ENCODE measurements around the gene CDH13.

The CDH13 gene

DNA sequence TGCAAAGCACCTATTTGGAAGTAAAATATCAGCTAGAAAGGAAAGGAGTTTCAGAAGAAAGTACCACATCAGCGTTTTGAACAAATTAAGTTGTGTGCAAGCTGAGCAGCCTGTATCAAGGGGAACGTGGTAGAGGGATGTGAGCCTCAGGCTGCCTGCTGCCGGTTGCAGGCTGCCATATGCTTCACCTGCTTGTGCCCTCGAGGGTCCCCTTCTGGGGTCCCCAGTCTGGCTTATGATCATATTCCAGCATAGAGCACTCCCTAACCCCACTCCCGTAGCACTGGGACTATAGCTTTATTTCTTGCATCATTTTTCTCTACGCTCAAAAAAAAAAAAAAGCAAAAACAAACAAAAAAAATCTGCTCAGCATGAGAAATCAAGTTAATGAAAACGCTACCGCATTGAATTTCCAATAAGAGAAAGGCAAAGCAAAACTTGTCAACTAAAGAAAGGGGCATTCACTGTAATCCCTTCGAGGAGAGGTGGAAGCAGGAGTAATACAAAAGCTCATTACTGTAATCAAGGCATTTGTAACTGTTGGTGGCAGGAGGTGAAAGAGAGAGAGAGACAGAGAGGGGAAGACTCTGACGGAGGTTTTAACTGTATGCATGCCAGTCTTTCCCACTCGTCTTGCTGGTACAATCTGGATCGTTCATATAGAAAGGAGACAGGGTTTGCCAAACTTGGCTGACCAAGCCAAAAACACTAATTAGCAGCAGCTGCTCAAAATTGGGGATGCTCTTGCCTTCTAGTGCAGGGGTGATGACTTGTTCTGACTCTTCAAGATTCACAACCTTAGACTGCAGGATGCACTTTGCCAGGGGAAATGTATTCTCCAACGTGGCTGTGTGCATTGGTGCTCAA, 922.8 kb downstream of the CDH13 start:
- Histone ChIP-seq H3K9ac (ENCODE audit: low read length) (no peak overlapping the region), H4K20me1 (ENCODE audit: insufficient read depth, low read length) (no peaks in the 10 kb centered on the region), H3K4me1 (ENCODE audit: low read length) (no peaks in the 10 kb centered on the region), H3K27ac (ENCODE audit: low read length) (no peak overlapping the region), H3K4me2 (ENCODE audit: low read depth, low read length) (no peak overlapping the region), H3K4me3 (ENCODE audit: low read length) (no peak overlapping the region), H3K9me3 (replicated peaks; ENCODE audit: insufficient read depth, low read length) (no peaks in the 10 kb centered on the region), H3K27me3 (replicated peaks; ENCODE audit: insufficient read depth, low read length) (no peaks in the 10 kb centered on the region), H3K79me2 (ENCODE audit: low read length) (no peaks in the 10 kb centered on the region), H3K9me2 (replicated peaks; ENCODE audit: insufficient read depth, low read length) (no peaks in the 10 kb centered on the region), H3K36me3 (replicated peaks; ENCODE audit: insufficient read depth, low read length) (no peaks in the 10 kb centered on the region), H2AFZ (ENCODE audit: low read length) (no peak overlapping the region), H3F3A (ENCODE audit: insufficient read depth, low read length) (no peaks in the 10 kb centered on the region)
- TF ChIP-seq EZH2phosphoT487 (IDR thresholded peaks at IDR 0.05; ENCODE audit: low read length), result no peak
- no peak for TF ChIP-seq EZH2 (optimal IDR thresholded peaks at IDR 0.05; ENCODE audit: low read depth, low read length)
- no peak for TF ChIP-seq CTCF (IDR thresholded peaks at IDR 0.05; ENCODE audit: low read length)
- DNase-seq, result no peak

GRCh38 chr16:83550183-83550569, 923.4 kb downstream of the CDH13 start:
- H3K27me3 ChIP-seq (replicated peaks; ENCODE audit: insufficient read depth, low read length), result no peaks in the 10 kb centered on the region

DNA sequence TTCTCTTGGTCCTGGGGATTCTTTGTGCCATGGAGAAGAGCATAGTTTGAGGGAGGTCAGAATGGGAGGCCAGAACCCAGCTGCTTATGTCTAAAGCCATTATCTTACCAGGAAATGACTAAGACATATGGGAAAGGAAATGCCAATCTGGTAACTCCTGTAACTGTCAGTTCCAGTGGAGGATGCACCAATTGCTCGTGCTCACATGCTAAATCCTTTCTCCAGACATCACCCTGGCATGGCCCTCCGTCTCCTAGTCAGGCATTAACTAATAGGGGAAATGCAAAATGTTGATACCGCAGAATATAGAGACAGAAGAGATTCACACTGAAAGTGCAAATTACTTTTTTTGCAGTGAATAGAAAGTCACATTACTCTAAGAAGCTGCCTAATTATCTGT, 925.5 kb downstream of the CDH13 start:
- no peaks in the 10 kb centered on the region for H3K9me3 ChIP-seq (replicated peaks; ENCODE audit: insufficient read depth, low read length)
- H2AFZ ChIP-seq (ENCODE audit: low read length), result no peak overlapping the region
- no peaks in the 10 kb centered on the region for H3K4me1 ChIP-seq (ENCODE audit: low read length)
- H3K4me2 ChIP-seq (ENCODE audit: low read depth, low read length), result no peak overlapping the region
- DNase-seq, result no peak
- no peak overlapping the region for H3K9ac ChIP-seq (ENCODE audit: low read length)
- no peaks in the 10 kb centered on the region for H3F3A ChIP-seq (ENCODE audit: insufficient read depth, low read length)
- H3K9me2 ChIP-seq (replicated peaks; ENCODE audit: insufficient read depth, low read length), result no peaks in the 10 kb centered on the region
- no peaks in the 10 kb centered on the region for H4K20me1 ChIP-seq (ENCODE audit: insufficient read depth, low read length)
- no peak overlapping the region for H3K27ac ChIP-seq (ENCODE audit: low read length)
- H3K27me3 ChIP-seq (replicated peaks; ENCODE audit: insufficient read depth, low read length), result no peaks in the 10 kb centered on the region
- no peak for TF ChIP-seq EZH2 (optimal IDR thresholded peaks at IDR 0.05; ENCODE audit: low read depth, low read length)
- no peak for TF ChIP-seq CTCF (IDR thresholded peaks at IDR 0.05; ENCODE audit: low read length)
- TF ChIP-seq EZH2phosphoT487 (IDR thresholded peaks at IDR 0.05; ENCODE audit: low read length), result no peak
- H3K4me3 ChIP-seq (ENCODE audit: low read length), result no peak overlapping the region
- H3K79me2 ChIP-seq (ENCODE audit: low read length), result no peaks in the 10 kb centered on the region
- H3K36me3 ChIP-seq (replicated peaks; ENCODE audit: insufficient read depth, low read length), result no peaks in the 10 kb centered on the region

More at GRCh38 chr16:83550183-83550569, 923.4 kb downstream of the CDH13 start:
- Histone ChIP-seq H3K4me1 (ENCODE audit: low read length) (no peaks in the 10 kb centered on the region), H3K4me2 (ENCODE audit: low read depth, low read length) (no peak overlapping the region), H3K9ac (ENCODE audit: low read length) (no peak overlapping the region), H2AFZ (ENCODE audit: low read length) (no peak overlapping the region), H4K20me1 (ENCODE audit: insufficient read depth, low read length) (no peaks in the 10 kb centered on the region), H3K36me3 (replicated peaks; ENCODE audit: insufficient read depth, low read length) (no peaks in the 10 kb centered on the region), H3K9me3 (replicated peaks; ENCODE audit: insufficient read depth, low read length) (no peaks in the 10 kb centered on the region), H3K27ac (ENCODE audit: low read length) (no peak overlapping the region), H3K4me3 (ENCODE audit: low read length) (no peak overlapping the region), H3K9me2 (replicated peaks; ENCODE audit: insufficient read depth, low read length) (no peaks in the 10 kb centered on the region), H3F3A (ENCODE audit: insufficient read depth, low read length) (no peaks in the 10 kb centered on the region), H3K79me2 (ENCODE audit: low read length) (no peaks in the 10 kb centered on the region)
- no peak for TF ChIP-seq EZH2 (optimal IDR thresholded peaks at IDR 0.05; ENCODE audit: low read depth, low read length)
- DNase-seq, result no peak

DNA sequence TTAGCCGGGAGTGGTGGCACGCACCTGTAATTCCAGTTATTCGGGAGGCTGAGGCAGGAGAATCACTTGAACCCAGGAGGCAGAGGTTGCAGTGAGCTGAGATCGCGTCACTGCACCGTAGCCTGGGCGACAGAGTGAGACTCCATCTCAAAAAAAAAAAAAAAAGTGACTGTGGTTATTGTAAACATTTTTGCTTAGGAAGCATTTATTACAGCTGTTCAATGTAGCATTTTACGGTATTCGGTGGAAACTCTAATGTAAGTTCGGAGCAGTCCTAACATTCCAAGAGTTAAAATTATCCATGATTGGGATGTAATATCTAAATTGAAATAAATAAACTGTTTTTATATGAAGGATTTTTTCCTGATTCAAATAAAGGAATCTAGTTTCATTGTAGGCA, 926.2 kb downstream of the CDH13 start:
- Histone ChIP-seq H3K9ac (ENCODE audit: low read length) (no peak overlapping the region), H3K9me3 (replicated peaks; ENCODE audit: insufficient read depth, low read length) (no peaks in the 10 kb centered on the region), H3K27me3 (replicated peaks; ENCODE audit: insufficient read depth, low read length) (no peaks in the 10 kb centered on the region), H3K4me1 (ENCODE audit: low read length) (no peaks in the 10 kb centered on the region), H3K79me2 (ENCODE audit: low read length) (no peaks in the 10 kb centered on the region), H3K4me2 (ENCODE audit: low read depth, low read length) (no peak overlapping the region), H3K9me2 (replicated peaks; ENCODE audit: insufficient read depth, low read length) (no peaks in the 10 kb centered on the region), H2AFZ (ENCODE audit: low read length) (no peak overlapping the region), H3K4me3 (ENCODE audit: low read length) (no peak overlapping the region), H4K20me1 (ENCODE audit: insufficient read depth, low read length) (no peaks in the 10 kb centered on the region), H3K36me3 (replicated peaks; ENCODE audit: insufficient read depth, low read length) (no peaks in the 10 kb centered on the region), H3K27ac (ENCODE audit: low read length) (no peak overlapping the region), H3F3A (ENCODE audit: insufficient read depth, low read length) (no peaks in the 10 kb centered on the region)
- no peak for DNase-seq
- TF ChIP-seq CTCF (IDR thresholded peaks at IDR 0.05; ENCODE audit: low read length) (no peak), EZH2 (optimal IDR thresholded peaks at IDR 0.05; ENCODE audit: low read depth, low read length) (no peak), EZH2phosphoT487 (IDR thresholded peaks at IDR 0.05; ENCODE audit: low read length) (no peak)
